Activated T-helper 9 cell treated with anti-CD3 and anti-CD28 coated beads, Interleukin-2, amount 50 U/mL, for 16 hours (primary cell): ENCODE measurements around the gene CAMK2D.

Source experiments
- DNase-seq: peaks from one replicate; pipeline ENCODE4 v3.0.0-alpha.2; 2020; ENCODE audit warnings: low read depth

CAMK2D gene

GRCh38 chr4:113522433-113522832 lies 239.1 kb downstream of the CAMK2D start:
- no peak for DNase-seq

GRCh38 chr4:113513382-113513781 lies 248.2 kb downstream of the CAMK2D start:
- no peak for DNase-seq

GRCh38 chr4:113512880-113513279 lies 248.7 kb downstream of the CAMK2D start:
- DNase-seq, result no peak

- DNase-seq, result no peak
Measured at GRCh38 chr4:113511944-113512343, 249.6 kb downstream of the CAMK2D start.

GRCh38 chr4:113509851-113510250 lies 251.7 kb downstream of the CAMK2D start:
- no peak for DNase-seq

- no peak for DNase-seq
Measured at GRCh38 chr4:113505044-113505443, 256.5 kb downstream of the CAMK2D start.

GRCh38 chr4:113504422-113504821 lies 257.1 kb downstream of the CAMK2D start:
- no peak for DNase-seq

- no peak for DNase-seq
Measured at GRCh38 chr4:113503691-113504090, 257.8 kb downstream of the CAMK2D start.

GRCh38 chr4:113502906-113503305 lies 258.6 kb downstream of the CAMK2D start:
- DNase-seq, result no peak

- no peak for DNase-seq
Measured at GRCh38 chr4:113502476-113502875, 259.1 kb downstream of the CAMK2D start.

- DNase-seq, result no peak
Measured at GRCh38 chr4:113500424-113500823, 261.1 kb downstream of the CAMK2D start.

GRCh38 chr4:113499696-113500095 lies 261.8 kb downstream of the CAMK2D start:
- DNase-seq, result no peak

- DNase-seq, result no peak
Measured at GRCh38 chr4:113499166-113499565, 262.4 kb downstream of the CAMK2D start.

- DNase-seq, result no peak
Measured at GRCh38 chr4:113497154-113497884, 264.2 kb downstream of the CAMK2D start.

GRCh38 chr4:113496698-113497097 lies 264.8 kb downstream of the CAMK2D start:
- no peak for DNase-seq

GRCh38 chr4:113495790-113496189 lies 265.7 kb downstream of the CAMK2D start:
- DNase-seq, result no peak

- DNase-seq, result no peak
Measured at GRCh38 chr4:113483131-113483530, 278.4 kb downstream of the CAMK2D start.

GRCh38 chr4:113482325-113482724 lies 279.2 kb downstream of the CAMK2D start:
- no peak for DNase-seq

- no peak for DNase-seq
Measured at GRCh38 chr4:113481820-113482219, 279.7 kb downstream of the CAMK2D start.

- no peak for DNase-seq
Measured at GRCh38 chr4:113480109-113480508, 281.4 kb downstream of the CAMK2D start.

GRCh38 chr4:113478032-113478431 lies 283.5 kb downstream of the CAMK2D start:
- no peak for DNase-seq

GRCh38 chr4:113476800-113477199 lies 284.7 kb downstream of the CAMK2D start:
- no peak for DNase-seq

GRCh38 chr4:113474017-113474416 lies 287.5 kb downstream of the CAMK2D start:
- DNase-seq, result no peak

- no peak for DNase-seq
Measured at GRCh38 chr4:113472864-113473263, 288.7 kb downstream of the CAMK2D start.
